Smooth muscle cell (in vitro differentiated cells): ENCODE measurements around the gene PFKM. TPM values are rescaled to one million over a fixed set of nuclear protein-coding genes. Genes with fewer than 3 reads are reported as not detected.

ENCODE experiments used
- DNase-seq: peaks from one replicate; lab custom pipeline; 2025; ENCODE audit not compliant: unreplicated experiment; lab: John Stamatoyannopoulos, UW
- H2AFZ ChIP-seq: fragments of 200-600 bp; sonication (generic); 2 replicates; pipeline ENCODE4 v1.6.0; 2016; ENCODE audit warnings: antibody characterized with exemption, low read depth, mild to moderate bottlenecking
- H3F3A ChIP-seq: fragments of 200-600 bp; sonication (generic); 2 replicates; pipeline ENCODE4 v1.6.0; 2017; ENCODE audit warnings: antibody characterized with exemption, low read depth
- H3K27ac ChIP-seq: fragments of 200-600 bp; sonication (generic); 2 replicates; pipeline ENCODE4 v1.5.1; 2016; ENCODE audit warnings: low read depth, mild to moderate bottlenecking
- H3K27me3 ChIP-seq: fragments of 200-600 bp; sonication (generic); 2 replicates; pipeline ENCODE4 v1.6.1; 2016; ENCODE audit warnings: low read depth, mild to moderate bottlenecking
- H3K36me3 ChIP-seq: fragments of 200-600 bp; sonication (generic); 2 replicates; pipeline ENCODE4 v1.5.1; 2016; ENCODE audit warnings: low read depth
- H3K4me1 ChIP-seq: fragments of 200-600 bp; sonication (generic); 2 replicates; pipeline ENCODE4 v1.5.1; 2016; ENCODE audit warnings: low read depth
- H3K4me2 ChIP-seq: fragments of 200-600 bp; sonication (generic); 2 replicates; pipeline ENCODE4 v1.6.0; 2016; ENCODE audit warnings: mild to moderate bottlenecking
- H3K4me3 ChIP-seq: fragments of 200-600 bp; sonication (generic); 2 replicates; pipeline ENCODE4 v1.5.1; 2016; ENCODE audit warnings: mild to moderate bottlenecking
- H3K79me2 ChIP-seq: fragments of 200-600 bp; sonication (generic); 2 replicates; pipeline ENCODE4 v1.6.0; 2016; ENCODE audit warnings: low read depth, mild to moderate bottlenecking
- H3K9ac ChIP-seq: fragments of 200-600 bp; sonication (generic); 2 replicates; pipeline ENCODE4 v1.6.0; 2016; ENCODE audit warnings: low read depth
- H3K9me3 ChIP-seq: fragments of 200-600 bp; sonication (generic); replicated peaks from 2 replicates; pipeline ENCODE4 v1.5.1; 2016; ENCODE audit warnings: low read depth
- H4K20me1 ChIP-seq: fragments of 200-600 bp; sonication (generic); 2 replicates; pipeline ENCODE4 v1.6.0; 2016; ENCODE audit warnings: low read depth
- WGBS: methylation state at CpG from one replicate; pipeline ENCODE4 v1.1.7; 2016; ENCODE audit warnings: low lambda C conversion rate; 5-methylcytosine and 5-hydroxymethylcytosine counted together
- polyA plus RNA-seq: library from polyadenylated mRNA; unstranded; fragments of >200 nt; fragmentation: Nextera tagmentation; extraction: Ambion mirVana; gene quantifications from 2 replicates; pipeline ENCODE4 v1.2.1, GENCODE V29; 2016
- total RNA-seq: library from RNA; depleted of rRNA; stranded (reverse); fragments of >200 nt; gene quantifications from 2 replicates; pipeline ENCODE4 v1.2.3, GENCODE V29; 2014
- TF ChIP-seq, protein P1 (sequence below): fragments of 200-600 bp; sonication (generic); IDR thresholded peaks from 2 replicates; pipeline ENCODE4 v1.5.1; 2017; ENCODE audit warnings: borderline replicate concordance, mild to moderate bottlenecking, antibody characterized with exemption; ENCODE audit not compliant: insufficient read depth, poor library complexity, severe bottlenecking

PFKM gene
- total and polyA plus RNA-seq, 2 experiments from 2014 or later: 26.6 to 37.1 TPM

DNA sequence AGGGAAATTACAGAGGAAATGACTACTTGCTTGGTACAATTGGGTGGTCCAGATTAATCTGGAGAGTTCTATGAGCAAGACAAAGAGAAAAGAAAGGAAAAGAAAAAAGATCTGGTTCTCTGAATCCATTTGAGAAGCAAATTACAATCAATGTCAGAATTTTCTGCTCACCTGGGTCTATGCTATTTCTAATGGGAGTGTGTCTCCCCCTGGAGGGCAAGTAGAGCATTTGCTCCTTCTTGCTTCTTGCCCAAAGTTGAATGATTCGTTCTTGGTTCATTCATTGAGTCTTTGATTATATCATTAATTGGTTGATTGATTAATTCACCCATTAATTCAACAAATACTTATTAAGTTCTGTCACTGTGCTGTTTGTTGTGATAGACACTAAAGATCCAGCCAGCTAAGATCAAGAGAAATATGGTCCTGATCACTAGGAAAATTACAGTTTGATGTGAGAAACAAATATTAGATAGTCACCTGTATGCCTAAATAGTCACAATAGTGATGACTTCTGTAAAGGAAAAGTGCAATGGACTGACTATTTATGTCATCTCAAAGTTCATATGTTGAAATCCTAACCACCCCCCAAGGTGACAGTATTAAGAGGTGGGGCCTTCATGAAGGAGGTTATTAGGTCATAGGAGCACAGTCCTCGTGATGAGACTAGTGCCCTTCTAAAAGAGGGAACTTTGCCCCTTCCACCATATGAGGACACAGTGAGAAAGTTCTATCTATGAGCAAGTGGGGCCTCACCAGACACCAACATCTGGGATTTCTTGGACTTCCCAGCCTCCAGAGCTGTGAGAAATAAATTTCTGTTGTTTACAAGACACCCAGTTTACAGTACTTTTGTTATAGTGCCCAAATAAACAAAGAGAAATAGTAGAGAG lies 46.2 kb downstream of the PFKM start:
- Histone ChIP-seq H3K9ac (no peak overlapping the region), H3K27me3 (no peaks in the 10 kb centered on the region), H3K27ac (no peak overlapping the region), H3K4me3 (no peak overlapping the region), H3K9me3 (no peaks in the 10 kb centered on the region), H3F3A (no peaks in the 10 kb centered on the region), H3K79me2 (no peaks in the 10 kb centered on the region), H3K4me1 (no peaks in the 10 kb centered on the region), H4K20me1 (no peaks in the 10 kb centered on the region), H3K4me2 (no peak overlapping the region), H3K36me3 (no peaks in the 10 kb centered on the region), H2AFZ (no peak overlapping the region)
- no peak for DNase-seq
- 37% methylated on average over 2 of the region's 2 CpGs for WGBS
- TF ChIP-seq, protein P1, sequence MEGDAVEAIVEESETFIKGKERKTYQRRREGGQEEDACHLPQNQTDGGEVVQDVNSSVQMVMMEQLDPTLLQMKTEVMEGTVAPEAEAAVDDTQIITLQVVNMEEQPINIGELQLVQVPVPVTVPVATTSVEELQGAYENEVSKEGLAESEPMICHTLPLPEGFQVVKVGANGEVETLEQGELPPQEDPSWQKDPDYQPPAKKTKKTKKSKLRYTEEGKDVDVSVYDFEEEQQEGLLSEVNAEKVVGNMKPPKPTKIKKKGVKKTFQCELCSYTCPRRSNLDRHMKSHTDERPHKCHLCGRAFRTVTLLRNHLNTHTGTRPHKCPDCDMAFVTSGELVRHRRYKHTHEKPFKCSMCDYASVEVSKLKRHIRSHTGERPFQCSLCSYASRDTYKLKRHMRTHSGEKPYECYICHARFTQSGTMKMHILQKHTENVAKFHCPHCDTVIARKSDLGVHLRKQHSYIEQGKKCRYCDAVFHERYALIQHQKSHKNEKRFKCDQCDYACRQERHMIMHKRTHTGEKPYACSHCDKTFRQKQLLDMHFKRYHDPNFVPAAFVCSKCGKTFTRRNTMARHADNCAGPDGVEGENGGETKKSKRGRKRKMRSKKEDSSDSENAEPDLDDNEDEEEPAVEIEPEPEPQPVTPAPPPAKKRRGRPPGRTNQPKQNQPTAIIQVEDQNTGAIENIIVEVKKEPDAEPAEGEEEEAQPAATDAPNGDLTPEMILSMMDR: peak; percentile 95

DNA sequence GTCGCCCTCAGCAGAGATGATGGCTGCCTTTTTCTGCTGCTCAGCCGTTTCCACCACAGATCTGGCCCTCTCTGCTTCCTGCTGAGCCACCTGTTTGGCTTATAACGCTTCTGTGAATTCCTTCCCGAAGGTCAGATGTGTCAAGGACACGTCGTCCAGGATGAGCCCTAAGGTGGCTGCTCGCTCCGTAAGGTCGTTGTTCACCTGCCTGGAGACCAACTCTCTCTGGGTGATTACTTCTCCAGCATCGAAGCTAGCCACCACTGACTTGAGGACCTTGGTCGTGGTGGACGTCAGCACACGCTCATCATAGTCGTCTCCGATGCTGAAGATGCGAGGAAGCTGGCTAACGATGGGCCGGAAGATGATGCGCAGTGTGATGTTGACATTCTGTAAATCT lies 49.8 kb downstream of the PFKM start:
- 96% methylated on average over 19 of the region's 19 CpGs for whole genome bisulfite sequencing
- DNase-seq: no peak
- H3K27me3 ChIP-seq: no peaks in the 10 kb centered on the region
- H3K27ac ChIP-seq: no peak overlapping the region
- H3K9me3 ChIP-seq: no peaks in the 10 kb centered on the region
- H3K36me3 ChIP-seq: no peaks in the 10 kb centered on the region
- H3K9ac ChIP-seq: no peak overlapping the region
- no peaks in the 10 kb centered on the region for H3K79me2 ChIP-seq
- no peaks in the 10 kb centered on the region for H3F3A ChIP-seq
- TF ChIP-seq, protein P1: no peak
- no peak overlapping the region for H3K4me2 ChIP-seq
- H2AFZ ChIP-seq: no peak overlapping the region
- no peak overlapping the region for H3K4me3 ChIP-seq
- H3K4me1 ChIP-seq: no peaks in the 10 kb centered on the region
- H4K20me1 ChIP-seq: no peaks in the 10 kb centered on the region

DNA sequence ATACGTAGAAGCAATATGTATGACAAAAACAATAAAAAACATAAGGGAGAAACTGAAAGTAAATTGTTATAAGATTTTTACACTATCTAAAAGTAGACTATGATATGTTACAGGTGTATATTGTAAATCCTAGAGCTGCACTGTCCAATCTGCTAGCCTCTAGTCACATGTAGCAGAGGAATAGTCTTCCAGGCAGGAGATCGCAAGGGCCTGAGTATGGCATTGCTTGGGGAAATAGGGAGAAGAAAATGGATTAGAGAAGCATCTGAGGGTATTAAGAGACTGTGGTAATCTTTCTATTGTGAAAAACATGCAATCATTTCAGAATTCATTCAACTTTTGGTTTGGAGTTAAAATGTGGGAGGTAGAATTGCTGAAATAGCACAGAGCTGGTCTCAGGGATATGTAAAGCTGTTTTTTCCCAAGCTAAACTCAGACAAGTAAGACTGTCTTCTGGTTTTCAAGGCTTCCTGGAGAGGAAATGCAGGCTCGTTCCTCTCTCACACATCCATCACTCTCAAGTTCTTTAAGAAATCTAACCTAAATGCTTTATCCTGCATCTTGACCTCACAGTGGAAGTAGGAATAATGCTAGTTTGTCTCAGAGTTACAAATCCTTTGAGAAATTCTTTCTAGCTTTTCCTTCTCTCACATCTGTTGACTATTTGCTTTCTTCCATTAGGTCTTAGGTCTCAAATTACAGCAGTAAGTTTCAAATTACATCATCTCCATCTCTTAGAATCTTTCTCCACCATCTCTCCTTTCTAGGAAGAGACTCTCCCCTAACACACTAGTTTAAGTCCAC lies 56.7 kb downstream of the PFKM start:
- H3K36me3 ChIP-seq: no peaks in the 10 kb centered on the region
- H2AFZ ChIP-seq: peak overlapping the region; percentile 93
- no peaks in the 10 kb centered on the region for H3K9me3 ChIP-seq
- H3F3A ChIP-seq: peaks cover 7% of the 10 kb centered on the region
- no peaks in the 10 kb centered on the region for H3K79me2 ChIP-seq
- H4K20me1 ChIP-seq: no peaks in the 10 kb centered on the region
- 55% methylated on average over 3 of the region's 3 CpGs for WGBS
- peaks cover 24% of the 10 kb centered on the region for H3K4me1 ChIP-seq
- no peak overlapping the region for H3K4me3 ChIP-seq
- peak overlapping the region; percentile 72 for H3K4me2 ChIP-seq
- peaks cover 8% of the 10 kb centered on the region for H3K27me3 ChIP-seq
- peak overlapping the region; percentile 45 for H3K27ac ChIP-seq
- DNase-seq: no peak
- TF ChIP-seq, protein P1: no peak
- H3K9ac ChIP-seq: no peak overlapping the region
